Ovary (tissue), 3 donors: ENCODE data around the gene RIMS1.

Experiments
- POLR2A ChIP-seq: fragments of 450-650 bp; IDR thresholded peaks from one replicate; pipeline ENCODE4 v1.6.1; 2017; ENCODE audit warnings: antibody characterized with exemption, mild to moderate bottlenecking, moderate library complexity
- TF ChIP-seq, protein P1 (sequence below), 3 donors: fragments of 450-650 bp in 2 of 3; fragments of 200-600 bp in 1 of 3; IDR thresholded peaks; one replicate each; pipeline versions ENCODE4 v1.5.1 to v1.8.0; 2016 to 2022; ENCODE audit warnings: antibody characterized with exemption in 3 of 3, mild to moderate bottlenecking in 1 of 3
- donor health status: DM: no; HTN: no; CAD: no.

- TF ChIP-seq, protein P1, sequence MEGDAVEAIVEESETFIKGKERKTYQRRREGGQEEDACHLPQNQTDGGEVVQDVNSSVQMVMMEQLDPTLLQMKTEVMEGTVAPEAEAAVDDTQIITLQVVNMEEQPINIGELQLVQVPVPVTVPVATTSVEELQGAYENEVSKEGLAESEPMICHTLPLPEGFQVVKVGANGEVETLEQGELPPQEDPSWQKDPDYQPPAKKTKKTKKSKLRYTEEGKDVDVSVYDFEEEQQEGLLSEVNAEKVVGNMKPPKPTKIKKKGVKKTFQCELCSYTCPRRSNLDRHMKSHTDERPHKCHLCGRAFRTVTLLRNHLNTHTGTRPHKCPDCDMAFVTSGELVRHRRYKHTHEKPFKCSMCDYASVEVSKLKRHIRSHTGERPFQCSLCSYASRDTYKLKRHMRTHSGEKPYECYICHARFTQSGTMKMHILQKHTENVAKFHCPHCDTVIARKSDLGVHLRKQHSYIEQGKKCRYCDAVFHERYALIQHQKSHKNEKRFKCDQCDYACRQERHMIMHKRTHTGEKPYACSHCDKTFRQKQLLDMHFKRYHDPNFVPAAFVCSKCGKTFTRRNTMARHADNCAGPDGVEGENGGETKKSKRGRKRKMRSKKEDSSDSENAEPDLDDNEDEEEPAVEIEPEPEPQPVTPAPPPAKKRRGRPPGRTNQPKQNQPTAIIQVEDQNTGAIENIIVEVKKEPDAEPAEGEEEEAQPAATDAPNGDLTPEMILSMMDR (IDR thresholded peaks at IDR 0.05), result no peak
- no peak for TF ChIP-seq POLR2A
Observed at GRCh38 chr6:72363844-72364740, 477.7 kb downstream of the RIMS1 start.
